ENCODE results near the gene MAFF. TPM values are rescaled to one million over a fixed set of nuclear protein-coding genes. Genes with fewer than 3 reads are reported as not detected.

MAFF gene
- total and polyA plus RNA-seq, 4 donors = 30.0 to 57.8 (median 40.1) TPM

- no peaks in the 10 kb centered on the region for H3K9me3 ChIP-seq (ENCODE audit: control insufficient read depth in 4 of 4, insufficient read depth in 3 of 4, low read length in 3 of 4)
- H3K36me3 ChIP-seq (ENCODE audit: control insufficient read depth in 4 of 4, insufficient read depth in 4 of 4, low read length in 4 of 4) = peaks cover 0 to 9% (median 0%) of the 10 kb centered on the region in 4 donors
- TF ChIP-seq CTCF (IDR thresholded peaks at IDR 0.05; ENCODE audit: control extremely low read depth, extremely low read depth) = no peak
- peaks cover 3 to 37% (median 21%) of the 10 kb centered on the region in 5 donors for H3K4me1 ChIP-seq (ENCODE audit: control insufficient read depth in 5 of 5, insufficient read depth in 5 of 5, low read length in 5 of 5)
- H3K27me3 ChIP-seq (ENCODE audit: control insufficient read depth in 3 of 3, insufficient read depth in 3 of 3, low read length in 2 of 3) = no peaks in the 10 kb centered on the region
- peak overlapping the region in 1 of 2 donors; percentile 63 for H3K9ac ChIP-seq (ENCODE audit: insufficient read depth in 1 of 2, low read length in 2 of 2)
- no peak for DNase-seq
- 53 to 70% methylated on average over 7 of the region's 7 CpGs for WGBS, 2 donors
- peak overlapping the region in 1 of 2 donors; percentile 94 for H3K27ac ChIP-seq (ENCODE audit: low read depth in 1 of 2, low read length in 1 of 2)
- ATAC-seq (ENCODE audit: insufficient read depth, low FRiP score) = no peak
- no peak overlapping the region for H3K4me3 ChIP-seq
Measured at GRCh38 chr22:38204784-38205183, 3.0 kb downstream of the MAFF start.

- DNase-seq (peak; percentile 96 to 99 (median 96)), ATAC-seq (ENCODE audit: insufficient read depth, low FRiP score) (no peak)
- H3K27me3 ChIP-seq (ENCODE audit: control insufficient read depth in 3 of 3, insufficient read depth in 3 of 3, low read length in 2 of 3) = no peaks in the 10 kb centered on the region
- no peaks in the 10 kb centered on the region for H3K9me3 ChIP-seq (ENCODE audit: control insufficient read depth in 4 of 4, insufficient read depth in 3 of 4, low read length in 3 of 4)
- peak overlapping the region in 1 of 2 donors; percentile 94 for H3K27ac ChIP-seq (ENCODE audit: low read depth in 1 of 2, low read length in 1 of 2)
- peaks cover 3 to 37% (median 27%) of the 10 kb centered on the region in 5 donors for H3K4me1 ChIP-seq (ENCODE audit: control insufficient read depth in 5 of 5, insufficient read depth in 5 of 5, low read length in 5 of 5)
- H3K9ac ChIP-seq (ENCODE audit: insufficient read depth in 1 of 2, low read length in 2 of 2) = peak overlapping the region in 1 of 2 donors; percentile 63
- H3K36me3 ChIP-seq (ENCODE audit: control insufficient read depth in 4 of 4, insufficient read depth in 4 of 4, low read length in 4 of 4) = peaks cover 0 to 11% (median 0%) of the 10 kb centered on the region in 4 donors
- H3K4me3 ChIP-seq = no peak overlapping the region
- no peak for TF ChIP-seq CTCF (IDR thresholded peaks at IDR 0.05; ENCODE audit: control extremely low read depth, extremely low read depth)
- 71 to 75% methylated on average over 15 of the region's 15 CpGs for WGBS, 2 donors
Measured at GRCh38 chr22:38205261-38206128, 3.7 kb downstream of the MAFF start.

GRCh38 chr22:38207898-38208432 lies 6.2 kb downstream of the MAFF start:
- ATAC-seq (ENCODE audit: insufficient read depth, low FRiP score) = no peak
- DNase-seq = no peak
- 93 to 95% methylated on average over 7 of the region's 7 CpGs for WGBS, 2 donors
- Histone ChIP-seq H3K4me1 (ENCODE audit: control insufficient read depth in 5 of 5, insufficient read depth in 5 of 5, low read length in 5 of 5) (peaks cover 3 to 28% (median 23%) of the 10 kb centered on the region in 5 donors), H3K36me3 (ENCODE audit: control insufficient read depth in 4 of 4, insufficient read depth in 4 of 4, low read length in 4 of 4) (peaks cover 0 to 11% (median 0%) of the 10 kb centered on the region in 4 donors), H3K9me3 (ENCODE audit: control insufficient read depth in 4 of 4, insufficient read depth in 3 of 4, low read length in 3 of 4) (no peaks in the 10 kb centered on the region), H3K27me3 (ENCODE audit: control insufficient read depth in 3 of 3, insufficient read depth in 3 of 3, low read length in 2 of 3) (no peaks in the 10 kb centered on the region), H3K9ac (ENCODE audit: insufficient read depth in 1 of 2, low read length in 2 of 2) (no peak overlapping the region), H3K4me3 (no peak overlapping the region), H3K27ac (ENCODE audit: low read depth in 1 of 2, low read length in 1 of 2) (no peak overlapping the region)
- TF ChIP-seq CTCF (IDR thresholded peaks at IDR 0.05; ENCODE audit: control extremely low read depth, extremely low read depth) = no peak

All from lung (tissue), 12 donors.